CD4-positive, alpha-beta T cell treated with Interferon gamma for 1 hour (primary cell): Measurements from ENCODE around the gene PLSCR4.
"Not testable (repeated sequence)": the region's sequence is repeated elsewhere in the genome, so short reads cannot be mapped to it uniquely, and the experiment has no call there.

ENCODE experiments used
- DNase-seq: peaks from one replicate; pipeline ENCODE4 v3.0.0-alpha.2; 2020

The PLSCR4 gene, protein sequence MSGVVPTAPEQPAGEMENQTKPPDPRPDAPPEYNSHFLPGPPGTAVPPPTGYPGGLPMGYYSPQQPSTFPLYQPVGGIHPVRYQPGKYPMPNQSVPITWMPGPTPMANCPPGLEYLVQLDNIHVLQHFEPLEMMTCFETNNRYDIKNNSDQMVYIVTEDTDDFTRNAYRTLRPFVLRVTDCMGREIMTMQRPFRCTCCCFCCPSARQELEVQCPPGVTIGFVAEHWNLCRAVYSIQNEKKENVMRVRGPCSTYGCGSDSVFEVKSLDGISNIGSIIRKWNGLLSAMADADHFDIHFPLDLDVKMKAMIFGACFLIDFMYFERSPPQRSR

DNA sequence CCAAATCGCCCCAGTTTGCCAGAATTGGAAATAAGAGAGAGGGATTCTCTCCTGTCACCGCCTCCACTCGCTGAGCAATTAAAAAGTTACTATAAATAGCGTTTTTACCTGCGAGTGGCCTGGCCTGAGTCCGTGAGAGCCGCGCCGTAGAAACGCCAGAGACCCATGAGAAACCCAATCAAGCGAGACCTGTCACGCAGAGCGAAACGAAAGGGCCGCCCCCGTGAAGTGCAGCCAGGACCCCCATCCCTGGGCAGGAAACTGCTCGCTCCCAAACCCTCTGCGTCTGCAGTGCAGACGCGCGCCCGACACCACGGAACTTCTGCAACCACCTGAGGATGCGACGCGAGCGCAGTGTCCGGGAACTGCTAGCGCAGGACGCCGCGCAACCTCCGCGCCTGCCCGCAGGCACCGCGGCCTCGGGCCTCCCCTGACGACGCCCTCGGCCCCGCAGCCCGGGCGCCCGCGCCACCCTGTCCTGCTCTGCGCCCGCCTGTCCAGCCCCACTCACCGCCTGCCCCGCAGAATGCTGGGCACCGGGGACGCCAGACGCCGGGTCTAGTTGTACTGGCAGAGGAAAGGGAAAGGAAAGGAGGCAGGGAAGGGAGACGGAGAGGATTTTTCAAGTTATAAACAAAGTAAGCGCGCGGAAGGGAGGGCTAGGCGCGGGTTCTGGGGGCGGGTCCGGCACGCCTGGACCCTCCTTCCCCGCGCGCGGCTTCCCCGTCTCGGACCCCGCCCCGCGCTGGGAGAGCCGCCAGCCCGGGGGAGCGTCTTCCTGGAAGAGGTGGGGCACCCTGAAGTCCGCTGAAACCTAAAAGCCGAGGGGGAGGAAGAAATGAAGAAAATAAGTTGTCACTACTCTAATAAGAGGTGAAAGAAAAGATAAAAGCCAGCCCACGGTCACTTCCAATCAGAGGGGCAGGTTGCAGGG, at the start of gene PLSCR4:
PLSCR4 (minus strand) TSS at position 657 of the 934 bp plus-strand sequence. CDS start 29,034 bp downstream, outside the sequence.
- no peak for DNase-seq

DNA sequence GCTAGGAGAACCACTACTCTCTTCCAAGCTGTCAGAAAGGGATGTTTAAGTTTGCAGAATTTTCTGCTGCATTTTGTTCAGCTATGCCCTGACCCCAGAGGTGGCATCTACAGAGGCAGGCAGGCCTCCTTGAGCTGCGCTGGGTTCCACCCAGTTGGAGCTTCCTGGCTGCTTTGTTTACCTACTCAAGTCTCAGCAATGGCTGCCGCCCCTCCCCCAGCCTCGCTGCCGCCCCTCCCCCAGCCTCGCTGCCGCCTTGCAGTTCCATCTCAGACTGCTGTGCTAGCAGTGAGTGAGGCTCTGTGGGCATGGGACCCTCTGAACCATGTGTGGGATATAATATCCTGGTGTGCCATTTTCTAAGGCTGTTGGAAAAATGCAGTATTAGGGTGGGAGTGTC, 42.5 kb upstream of the PLSCR4 start:
- not testable (repeated sequence) for DNase-seq

DNA sequence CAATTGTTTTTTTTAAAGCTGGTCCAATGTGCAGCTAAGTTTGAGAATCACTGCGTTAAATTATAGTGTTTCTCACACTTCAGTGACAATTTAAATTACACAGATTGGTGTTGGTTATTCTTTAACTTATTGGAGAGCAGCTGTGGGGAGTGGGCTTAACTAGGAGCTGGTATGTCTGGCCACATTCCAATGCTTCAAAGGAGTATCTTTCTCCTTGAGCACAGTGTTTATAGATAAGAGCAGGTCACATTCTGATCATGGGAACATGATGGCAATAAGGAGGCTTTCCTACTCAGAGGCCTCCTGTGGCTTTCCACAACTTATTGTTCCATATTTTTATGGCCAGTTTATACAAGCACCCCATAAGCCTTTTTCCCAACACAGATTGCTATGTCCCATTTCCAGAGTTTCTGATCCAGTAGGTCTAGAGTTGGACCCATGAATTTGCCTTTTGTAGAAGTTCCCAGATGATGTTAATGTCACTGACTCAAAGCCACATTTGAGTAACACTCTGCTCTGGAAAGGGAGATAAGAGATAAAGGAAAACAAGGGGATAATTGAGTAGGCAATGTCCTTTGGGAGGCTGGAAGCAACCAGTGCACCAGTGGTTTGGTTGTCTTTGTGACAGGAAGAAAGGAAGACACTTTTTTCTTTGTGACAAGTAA, 33.0 kb upstream of the PLSCR4 start:
- no peak for DNase-seq

DNA sequence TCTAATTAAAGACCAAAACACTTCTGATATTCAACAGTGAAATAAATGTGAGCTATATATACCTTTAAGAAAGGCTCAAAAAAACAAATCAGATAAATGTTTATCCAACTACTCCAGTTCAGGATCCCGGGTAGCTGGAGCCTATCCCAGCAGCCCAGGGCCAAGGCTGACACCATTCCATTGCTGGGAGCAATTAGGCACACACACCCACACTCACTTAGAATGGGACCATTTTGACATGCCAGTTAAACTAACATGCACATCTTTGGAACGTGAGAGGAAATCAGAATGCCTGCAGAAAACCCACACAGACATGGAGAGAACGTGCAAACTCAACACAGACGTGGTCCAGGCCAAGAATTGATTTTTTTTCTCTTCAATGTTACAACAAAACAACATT, 30.0 kb upstream of the PLSCR4 start:
- DNase-seq: no peak

DNA sequence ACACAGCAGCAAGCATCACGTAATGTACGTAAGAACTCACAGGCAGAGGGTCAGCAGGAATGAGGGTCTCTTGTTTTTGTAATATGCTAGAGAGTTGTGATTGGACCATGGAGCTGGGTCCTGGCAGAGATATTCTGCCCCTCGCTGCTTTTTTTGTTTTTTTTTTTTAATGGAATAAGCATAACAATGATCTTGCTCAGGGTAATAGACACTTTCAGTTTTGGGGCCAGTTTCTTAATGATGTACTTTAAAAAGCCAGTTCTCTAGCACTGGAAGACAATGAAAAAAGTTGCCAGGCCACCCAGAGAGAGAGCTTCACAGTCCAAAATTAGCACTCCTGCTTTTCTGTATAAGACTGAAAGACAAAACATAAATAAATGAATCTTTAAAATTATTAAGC, 29.0 kb upstream of the PLSCR4 start:
- DNase-seq: no peak

DNA sequence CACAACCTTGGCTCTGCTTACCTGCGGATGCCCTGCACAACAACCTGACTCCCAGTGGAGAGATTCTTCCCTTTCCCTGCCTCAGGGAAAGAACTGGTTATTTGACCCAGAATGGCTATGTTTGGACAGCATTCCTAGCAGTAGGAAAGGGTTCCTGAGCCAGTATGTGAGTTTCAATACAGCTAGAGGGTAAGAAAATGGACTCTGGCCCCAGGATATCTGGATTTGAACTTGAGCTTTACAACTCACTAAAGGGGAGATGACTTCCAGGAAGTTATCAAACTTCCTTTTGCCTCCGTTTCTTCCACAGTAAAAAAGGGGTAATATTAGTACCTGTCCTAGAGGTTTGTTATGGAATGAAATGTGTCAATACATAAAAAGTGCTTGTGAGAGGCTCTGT, 28.1 kb upstream of the PLSCR4 start:
- DNase-seq: no peak

DNA sequence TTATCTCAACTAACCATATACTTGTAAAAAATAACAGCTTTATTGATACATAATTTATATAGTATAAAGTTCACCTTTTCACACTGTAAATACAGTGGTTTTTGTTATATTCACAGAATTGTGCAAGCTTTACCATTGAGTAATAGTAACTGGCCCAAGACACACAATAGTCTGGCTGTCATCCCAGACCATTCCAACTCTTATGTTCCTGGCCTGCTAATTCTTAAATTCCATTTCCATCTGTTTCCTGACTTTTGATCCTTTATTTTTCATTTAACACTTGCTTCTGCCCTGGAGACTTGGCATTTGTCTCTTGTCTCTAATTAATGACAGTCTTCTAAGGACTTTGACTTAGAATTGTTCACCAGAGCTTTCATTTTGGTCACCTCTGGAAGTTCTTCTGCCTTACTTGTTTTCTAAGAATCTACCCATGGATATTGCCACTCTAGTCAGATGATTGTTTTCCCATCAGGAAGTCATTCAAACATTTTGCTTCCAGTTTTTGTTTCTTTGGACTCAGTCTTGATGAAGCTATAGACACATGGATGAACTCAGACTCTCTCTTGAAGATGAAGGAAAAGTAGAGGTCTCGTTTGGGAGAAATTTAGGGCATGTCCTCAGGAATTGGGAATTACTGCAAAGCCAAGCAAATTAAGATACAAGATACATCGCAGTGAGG, 27.2 kb upstream of the PLSCR4 start:
- DNase-seq: no peak

DNA sequence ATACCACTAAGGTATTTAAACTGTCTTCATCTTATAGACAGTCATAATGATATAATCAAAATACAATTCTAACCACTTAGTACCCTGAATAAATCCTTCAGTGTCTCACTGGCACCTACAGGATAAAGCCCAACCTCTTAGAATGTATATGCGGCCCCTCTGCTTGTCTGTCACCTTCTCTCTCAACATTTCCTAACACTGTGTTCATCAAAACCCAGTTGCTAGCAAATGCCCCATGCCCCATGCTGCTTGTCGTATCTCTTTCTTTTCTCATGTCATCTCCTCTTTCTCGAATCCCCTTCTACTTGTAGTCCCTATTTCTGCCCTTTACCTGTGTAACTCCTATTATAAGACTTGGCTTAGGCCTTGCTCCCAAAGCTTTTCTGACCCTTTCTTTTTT, 24.6 kb upstream of the PLSCR4 start:
- no peak for DNase-seq

DNA sequence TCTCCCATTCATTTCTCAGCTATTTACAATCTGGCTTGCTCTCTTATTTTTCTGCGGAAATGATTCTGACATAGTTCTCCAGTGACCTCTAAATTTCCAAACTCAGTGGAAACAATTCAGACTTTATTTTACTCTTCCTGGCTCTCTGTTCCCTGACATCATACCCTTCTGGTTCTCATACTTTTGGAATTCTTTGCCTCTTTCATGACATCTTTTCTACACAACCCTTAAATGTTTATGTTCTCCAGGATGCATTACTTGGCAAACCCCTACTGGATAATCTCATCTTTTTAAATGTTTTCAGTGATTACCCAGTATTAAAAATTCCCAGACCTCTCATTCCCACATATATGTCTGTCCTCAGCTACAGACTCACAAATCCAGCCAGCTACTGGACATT, 23.9 kb upstream of the PLSCR4 start:
- no peak for DNase-seq

DNA sequence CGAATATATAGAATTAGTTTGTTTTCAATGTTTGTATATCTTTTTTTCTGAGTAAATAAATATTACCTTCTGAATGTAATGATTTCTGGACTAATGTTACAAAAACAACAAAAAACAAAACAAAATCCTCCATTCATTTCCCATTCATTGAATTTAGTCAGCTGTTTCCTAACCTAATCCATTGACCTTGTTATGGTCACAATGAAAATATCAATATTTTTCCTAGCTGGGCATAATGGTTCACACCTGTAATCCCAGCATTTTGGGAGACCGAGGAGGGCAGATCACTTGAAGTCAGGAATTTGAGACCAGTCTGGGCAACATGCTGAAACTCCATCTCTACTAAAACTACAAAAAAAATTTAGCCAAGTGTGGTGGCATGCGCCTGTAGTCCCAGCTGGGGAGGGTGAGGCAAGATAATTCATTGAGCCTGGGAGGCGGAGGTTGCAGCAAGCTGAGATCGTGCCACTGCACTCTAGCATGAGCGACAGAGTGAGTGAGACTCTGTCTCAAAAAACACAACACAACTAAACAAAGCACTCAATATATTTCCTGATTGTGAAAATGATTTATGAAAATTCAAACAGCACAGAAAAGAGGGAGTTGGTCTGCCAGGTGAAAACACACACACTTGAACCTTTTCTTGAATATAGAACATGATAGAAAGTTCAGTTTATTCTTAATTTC, 23.0 kb upstream of the PLSCR4 start:
- DNase-seq: no peak

DNA sequence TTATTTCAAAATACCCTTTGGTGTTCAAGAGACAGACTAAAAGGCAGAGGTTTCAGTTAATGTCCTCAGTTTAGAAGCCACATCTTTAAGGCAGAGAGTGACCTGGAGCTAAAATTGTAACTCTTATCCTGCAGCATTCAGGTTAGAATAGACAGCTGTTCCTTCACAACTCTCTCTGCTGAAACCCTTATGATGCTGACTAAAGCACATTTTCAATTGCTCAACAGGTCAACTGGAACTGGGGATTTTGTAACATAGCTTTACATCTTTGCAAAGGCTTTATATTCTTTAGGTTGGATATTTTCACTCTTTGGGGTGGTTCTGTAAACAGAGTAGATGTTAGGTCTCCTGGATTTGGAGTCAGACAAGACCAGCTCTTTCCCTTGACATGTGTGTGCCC, 20.3 kb upstream of the PLSCR4 start:
- DNase-seq: no peak

DNA sequence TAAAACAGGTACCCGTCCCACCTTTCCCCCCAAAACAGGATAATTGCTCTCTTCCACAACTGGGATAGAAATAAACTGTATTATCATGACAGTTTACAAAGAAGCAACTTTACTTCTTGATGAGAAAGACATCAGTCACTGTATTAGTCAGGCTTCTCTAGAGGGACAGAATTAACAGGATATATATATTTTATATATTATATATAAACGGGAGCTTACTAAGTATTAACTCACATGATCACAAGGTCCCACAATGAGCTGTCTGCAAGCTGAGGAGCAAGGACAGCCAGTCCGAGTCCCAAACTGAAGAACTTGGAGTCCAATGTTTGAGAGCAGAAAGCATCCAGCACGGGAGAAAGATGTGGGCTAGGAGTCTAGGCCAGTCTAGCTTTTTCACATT, 18.4 kb upstream of the PLSCR4 start:
- DNase-seq: no peak

DNA sequence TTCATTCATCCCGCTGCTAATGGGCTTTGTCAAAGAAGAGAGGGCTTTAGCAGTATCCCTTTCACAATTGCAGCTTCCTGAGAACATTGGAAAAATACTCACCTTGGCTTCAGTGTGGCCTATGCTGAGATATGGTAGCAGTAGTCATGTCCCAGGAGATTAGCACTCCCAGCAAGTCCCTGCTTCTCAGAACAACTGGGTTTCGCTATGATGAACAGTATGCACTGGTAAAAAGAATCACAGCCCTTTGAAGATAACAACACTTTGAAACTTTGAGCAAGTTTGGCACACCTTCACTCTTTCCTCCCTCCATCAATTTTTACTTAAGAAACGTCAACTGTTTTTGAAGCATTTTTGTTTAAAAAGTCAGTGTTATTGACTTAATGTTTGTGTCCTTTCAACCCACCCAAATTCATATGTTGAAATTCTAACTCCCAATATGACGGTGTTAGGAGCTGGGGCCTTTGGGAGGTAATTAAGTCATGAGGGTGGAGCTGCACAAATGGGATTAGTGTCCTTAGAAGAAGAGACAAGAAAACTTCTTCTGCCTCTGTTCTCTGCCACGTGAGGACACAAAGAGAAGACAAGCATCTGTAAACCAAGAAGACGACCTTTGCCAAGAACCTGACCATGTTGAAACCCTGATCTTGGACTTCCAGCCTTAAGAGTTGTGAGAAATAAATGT, 17.8 kb upstream of the PLSCR4 start:
- no peak for DNase-seq

DNA sequence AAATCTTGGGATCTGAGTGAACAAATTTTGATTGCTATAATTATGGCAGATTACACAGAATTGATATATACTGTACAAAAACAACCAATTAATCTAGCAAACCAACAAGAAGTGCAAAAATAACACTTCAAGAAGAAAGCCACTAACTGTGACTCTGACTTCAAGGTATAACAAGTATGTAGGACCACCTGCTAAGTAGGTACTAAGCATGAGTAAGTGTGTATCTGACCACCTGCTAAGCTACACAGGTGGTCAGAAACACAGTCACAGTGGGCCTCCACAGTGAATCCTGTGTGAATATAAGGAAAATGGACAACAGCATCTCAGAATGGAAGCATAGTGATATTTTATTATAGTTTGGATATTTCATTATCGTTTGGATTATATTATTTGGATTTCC, 14.8 kb upstream of the PLSCR4 start:
- no peak for DNase-seq

DNA sequence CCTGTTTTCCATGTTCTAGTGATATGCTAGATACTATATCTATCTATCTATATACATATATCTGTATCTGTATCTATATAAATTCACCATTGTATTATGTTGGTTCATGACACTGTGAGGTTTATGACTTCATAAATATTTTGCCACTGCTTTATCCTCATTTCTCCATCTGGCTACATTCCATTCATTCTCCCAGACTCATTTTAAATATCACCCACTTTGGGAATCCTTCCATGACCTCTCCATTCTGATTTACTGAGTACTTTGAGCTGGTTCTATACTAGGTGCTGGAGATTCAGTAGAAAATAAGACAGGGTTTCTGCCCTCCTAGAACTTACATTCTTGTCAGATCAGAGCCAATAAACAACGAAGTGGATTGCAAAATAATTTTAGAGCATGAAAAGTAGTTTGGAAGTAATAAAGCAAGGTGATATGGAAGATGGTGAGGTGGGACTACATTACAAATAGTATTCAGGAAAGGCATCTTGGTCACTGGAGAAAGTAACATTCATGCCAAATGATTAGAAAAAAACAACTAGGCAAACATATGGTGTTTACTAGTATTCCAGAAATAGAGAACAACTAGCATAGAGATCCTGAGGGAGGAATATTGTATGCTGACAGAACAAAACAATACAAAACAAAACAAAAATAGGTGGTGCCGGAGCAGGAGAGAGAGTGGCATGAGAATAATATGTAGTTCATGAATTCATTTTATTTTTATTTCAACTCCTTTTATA, 11.6 kb upstream of the PLSCR4 start:
- no peak for DNase-seq

DNA sequence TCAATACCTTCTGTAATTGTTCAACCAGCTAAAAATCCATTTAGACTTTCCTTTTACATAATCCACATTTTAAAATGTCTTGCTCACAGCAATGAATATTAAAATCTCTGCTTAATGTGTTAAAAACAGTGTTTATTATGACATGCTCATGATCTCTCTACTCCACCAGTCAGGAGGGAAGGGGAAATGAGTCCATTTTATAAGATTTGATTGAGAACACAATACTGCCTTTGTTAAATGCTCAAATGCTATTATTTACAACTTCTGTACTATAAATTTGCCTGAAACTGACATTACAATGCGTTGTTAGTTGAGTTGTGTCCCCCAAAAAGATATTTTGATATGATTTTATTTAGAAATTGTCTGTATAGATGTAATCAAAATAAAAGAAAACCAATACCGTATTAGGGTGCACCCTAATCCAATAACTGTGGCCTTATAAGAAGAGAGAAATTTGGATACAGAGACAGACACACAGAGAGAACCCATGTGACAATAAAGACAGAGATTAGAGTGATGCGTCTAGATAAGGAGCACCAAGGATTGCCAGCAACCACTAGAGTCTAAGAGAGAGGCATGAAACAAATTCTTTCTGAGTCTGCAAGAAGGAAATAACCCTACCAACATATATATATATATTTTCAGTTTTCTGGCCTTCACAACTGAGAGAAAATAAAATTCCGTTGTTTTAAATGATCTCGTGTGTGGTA, 9.1 kb upstream of the PLSCR4 start:
- no peak for DNase-seq

DNA sequence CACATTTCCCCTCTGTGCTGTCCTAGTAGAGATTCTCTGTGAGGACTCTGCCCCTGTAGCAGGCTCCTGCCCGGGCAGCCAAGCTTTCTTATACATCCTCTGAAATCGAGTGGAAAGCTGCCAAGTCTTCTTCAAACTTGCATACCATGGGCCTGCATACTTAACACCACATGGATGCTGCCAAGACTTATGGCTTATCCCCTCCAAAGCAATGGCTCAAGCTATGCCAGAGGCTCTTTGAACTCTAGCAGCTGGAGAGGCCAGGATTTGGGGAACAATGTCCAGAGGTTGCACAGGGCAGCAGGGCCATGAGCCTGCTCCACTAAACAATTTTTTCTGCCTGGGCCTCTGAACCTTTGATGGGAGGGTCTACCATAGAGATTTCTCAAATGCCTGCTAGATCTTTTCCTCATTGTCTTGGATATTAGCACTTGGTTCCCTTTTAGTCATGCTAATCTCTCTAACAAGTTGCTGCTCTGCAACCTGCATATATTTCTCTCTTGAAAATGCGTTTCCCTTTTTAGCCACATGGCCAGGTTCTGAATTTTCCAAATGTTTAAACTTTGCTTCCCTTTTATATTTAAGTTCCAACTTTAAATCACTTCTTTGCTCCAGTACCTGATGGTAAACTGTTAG, 6.1 kb upstream of the PLSCR4 start:
- DNase-seq: no peak

DNA sequence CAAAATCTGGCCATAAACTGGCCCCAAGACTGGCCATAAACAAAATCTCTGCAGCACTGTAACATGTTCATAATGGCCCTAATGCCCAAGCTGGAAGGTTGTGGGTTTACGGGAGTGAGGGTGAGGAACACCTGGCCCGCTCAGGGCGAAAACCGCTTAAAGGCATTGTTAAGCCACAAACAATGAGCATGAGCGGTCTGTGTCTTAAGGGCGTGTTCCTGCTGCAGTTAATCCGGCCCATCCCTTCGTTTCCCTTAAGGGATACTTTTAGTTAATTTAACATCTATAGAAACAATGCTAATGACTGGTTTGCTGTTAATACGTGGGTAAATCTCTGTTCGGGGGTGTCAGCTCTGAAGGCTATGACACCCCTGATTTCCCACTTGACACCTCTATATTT, 1.5 kb upstream of the PLSCR4 start:
- not testable (repeated sequence) for DNase-seq

DNA sequence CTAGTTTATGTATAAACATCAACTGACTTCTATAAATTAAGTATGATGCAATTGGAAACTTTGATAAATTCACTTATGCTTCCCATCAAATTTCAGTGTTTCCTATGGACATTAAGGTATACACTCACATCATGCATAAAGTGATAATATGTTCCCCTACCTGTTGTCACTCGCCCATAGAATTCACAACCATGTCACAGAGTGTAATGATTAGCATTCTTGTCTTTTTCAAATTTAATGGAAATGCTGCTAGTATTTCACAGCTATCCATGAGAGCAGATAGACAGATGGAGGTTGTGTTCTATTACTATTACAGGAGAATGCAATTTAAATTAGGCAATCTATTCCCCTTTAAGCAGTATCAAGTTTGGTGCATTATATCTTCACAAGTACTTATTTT, 984 bp downstream of the PLSCR4 start:
- DNase-seq: no peak

DNA sequence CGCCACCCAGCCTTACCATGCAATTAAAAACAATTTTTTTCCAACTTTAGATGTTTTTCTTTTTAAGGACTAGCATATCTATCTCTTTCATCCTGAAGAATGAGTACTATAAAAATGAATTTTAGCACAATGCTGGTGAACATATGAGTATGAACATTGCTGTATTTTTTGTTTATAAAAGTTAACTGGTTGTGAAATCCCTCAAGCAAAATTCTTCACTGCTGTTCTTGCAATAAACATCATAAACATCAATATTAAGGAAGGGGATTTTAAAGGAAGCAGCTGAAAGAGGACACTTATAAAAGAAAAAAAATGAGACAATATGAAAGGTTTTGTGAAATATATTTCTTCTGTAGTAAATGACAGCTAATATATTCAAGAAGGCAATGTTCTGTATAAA, 3.0 kb downstream of the PLSCR4 start:
- DNase-seq: no peak
